Mesodermal cell (in vitro differentiated cells): ENCODE data around the gene RABAC1.
"Not testable (repeated sequence)": the region's sequence is repeated elsewhere in the genome, so short reads cannot be mapped to it uniquely, and the experiment has no call there.

ENCODE experiments used
- H3K27ac ChIP-seq: 2 replicates; pipeline ENCODE4 v1.7.0; 2013; ENCODE audit warnings: mild to moderate bottlenecking, low read depth, low read length, moderate library complexity; ENCODE audit not compliant: severe bottlenecking
- H3K36me3 ChIP-seq: 2 replicates; pipeline ENCODE4 v1.7.1; 2013; ENCODE audit warnings: mild to moderate bottlenecking, low read length, moderate library complexity; ENCODE audit not compliant: control insufficient read depth, insufficient read depth
- H3K4me1 ChIP-seq: one replicate; pipeline ENCODE4 v1.7.1; 2013; ENCODE audit warnings: mild to moderate bottlenecking, low read length; ENCODE audit not compliant: insufficient read depth, control insufficient read depth, poor library complexity, severe bottlenecking
- H3K4me3 ChIP-seq: 2 replicates; pipeline ENCODE4 v1.7.0; 2013; ENCODE audit warnings: low read length, control low read depth, mild to moderate bottlenecking; ENCODE audit not compliant: insufficient read depth, poor library complexity, severe bottlenecking; ENCODE audit errors: extremely low read depth
- H3K9me3 ChIP-seq: 2 replicates; pipeline ENCODE4 v1.7.1; 2013; ENCODE audit warnings: mild to moderate bottlenecking, low read length, moderate library complexity; ENCODE audit not compliant: control insufficient read depth
- WGBS, 2 experiments: methylation state at CpG; one replicate each; pipeline ENCODE4 v1.1.5; 2013; ENCODE audit warnings: missing lambda C conversion rate in 2 of 2; ENCODE audit not compliant: insufficient coverage in 2 of 2; 5-methylcytosine and 5-hydroxymethylcytosine counted together

The RABAC1 gene

GRCh38 chr19:41995959-41996797 lies 37.1 kb upstream of the RABAC1 start:
- no peaks in the 10 kb centered on the region for H3K36me3 ChIP-seq
- peaks cover 12% of the 10 kb centered on the region for H3K4me1 ChIP-seq
- H3K4me3 ChIP-seq = no peak overlapping the region
- no peak overlapping the region for H3K27ac ChIP-seq
- 42 to 47% methylated on average over 7 to 8 of the region's 12 CpGs for WGBS, 2 experiments
- no peaks in the 10 kb centered on the region for H3K9me3 ChIP-seq

- Histone ChIP-seq H3K4me1 (peaks cover 12% of the 10 kb centered on the region), H3K36me3 (no peaks in the 10 kb centered on the region), H3K27ac (no peak overlapping the region), H3K9me3 (no peaks in the 10 kb centered on the region), H3K4me3 (no peak overlapping the region)
- WGBS, 2 experiments = 80 to 81% methylated on average over 14 to 17 of the region's 19 CpGs
Measured at GRCh38 chr19:41994994-41995958, 36.2 kb upstream of the RABAC1 start.

- no peaks in the 10 kb centered on the region for H3K9me3 ChIP-seq
- H3K27ac ChIP-seq = no peak overlapping the region
- H3K4me3 ChIP-seq = peak overlapping the region; percentile 36
- peaks cover 12% of the 10 kb centered on the region for H3K4me1 ChIP-seq
- 34 to 45% methylated on average over 7 to 10 of the region's 13 CpGs for WGBS, 2 experiments
- H3K36me3 ChIP-seq = no peaks in the 10 kb centered on the region
Measured at GRCh38 chr19:41994521-41994971, 35.4 kb upstream of the RABAC1 start.

GRCh38 chr19:41993612-41994483 lies 34.7 kb upstream of the RABAC1 start, which contains the start of gene ATP1A3:
TSS of gene ATP1A3 (minus strand) at chr19:41994230. CDS start at chr19:41994076, 154 bp downstream.
- H3K27ac ChIP-seq = no peak within 1 kb of the TSS
- H3K4me1 ChIP-seq = peaks cover 12% of the 10 kb centered on the region
- no peaks in the 10 kb centered on the region for H3K36me3 ChIP-seq
- 3% methylated on average over 56 to 72 of the region's 84 CpGs for WGBS, 2 experiments
- H3K4me3 ChIP-seq = peak within 1 kb of the TSS; percentile 36
- H3K9me3 ChIP-seq = no peaks in the 10 kb centered on the region

GRCh38 chr19:41991925-41992569 lies 32.9 kb upstream of the RABAC1 start:
- WGBS, 2 experiments = 93% methylated on average over 10 to 11 of the region's 11 CpGs
- not testable (repeated sequence) for H3K4me1 ChIP-seq, H3K27ac ChIP-seq, H3K36me3 ChIP-seq, H3K9me3 ChIP-seq, H3K4me3 ChIP-seq

GRCh38 chr19:41991025-41991424 lies 31.9 kb upstream of the RABAC1 start:
- Histone ChIP-seq H3K4me1 (peaks cover 3% of the 10 kb centered on the region), H3K9me3 (no peaks in the 10 kb centered on the region), H3K4me3 (no peak overlapping the region), H3K27ac (no peak overlapping the region), H3K36me3 (no peaks in the 10 kb centered on the region)
- WGBS, 2 experiments = 79 to 81% methylated on average over 9 to 13 of the region's 15 CpGs

GRCh38 chr19:41990615-41991014 lies 31.5 kb upstream of the RABAC1 start:
- Histone ChIP-seq H3K4me1 (peaks cover 3% of the 10 kb centered on the region), H3K27ac (no peak overlapping the region), H3K4me3 (no peak overlapping the region), H3K9me3 (no peaks in the 10 kb centered on the region), H3K36me3 (no peaks in the 10 kb centered on the region)
- 60 to 85% methylated on average over 1 to 2 of the region's 2 CpGs for WGBS, 2 experiments

GRCh38 chr19:41990028-41990427 lies 30.9 kb upstream of the RABAC1 start:
- Histone ChIP-seq H3K36me3 (no peaks in the 10 kb centered on the region), H3K27ac (no peak overlapping the region), H3K4me3 (no peak overlapping the region), H3K4me1 (peaks cover 3% of the 10 kb centered on the region), H3K9me3 (no peaks in the 10 kb centered on the region)
- 90 to 95% methylated on average over 3 of the region's 4 CpGs for WGBS, 2 experiments

GRCh38 chr19:41988947-41989346 lies 29.8 kb upstream of the RABAC1 start:
- H3K36me3 ChIP-seq = no peaks in the 10 kb centered on the region
- 83 to 92% methylated on average over 3 to 4 of the region's 9 CpGs for WGBS, 2 experiments
- no peak overlapping the region for H3K27ac ChIP-seq
- H3K9me3 ChIP-seq = no peaks in the 10 kb centered on the region
- peaks cover 3% of the 10 kb centered on the region for H3K4me1 ChIP-seq
- no peak overlapping the region for H3K4me3 ChIP-seq
